OCI-LY1 (cell line): ENCODE measurements around the gene SLC39A11.

ENCODE experiments used
- CTCF ChIP-seq: fragments of 200-600 bp; sonication (generic), shearing (Covaris generic); IDR thresholded peaks from 2 replicates; pipeline ENCODE4 v1.5.1; 2017; ENCODE audit warnings: mild to moderate bottlenecking, antibody characterized with exemption, low read length, moderate library complexity, mixed read lengths
- EZH2 ChIP-seq: fragments of 200-600 bp; sonication (generic), shearing (Covaris generic); IDR thresholded peaks from 2 replicates; pipeline ENCODE4 v1.8.0; 2017; ENCODE audit warnings: borderline replicate concordance, mixed run types, mild to moderate bottlenecking, antibody characterized with exemption, low read length, moderate library complexity, mixed read lengths

DNA sequence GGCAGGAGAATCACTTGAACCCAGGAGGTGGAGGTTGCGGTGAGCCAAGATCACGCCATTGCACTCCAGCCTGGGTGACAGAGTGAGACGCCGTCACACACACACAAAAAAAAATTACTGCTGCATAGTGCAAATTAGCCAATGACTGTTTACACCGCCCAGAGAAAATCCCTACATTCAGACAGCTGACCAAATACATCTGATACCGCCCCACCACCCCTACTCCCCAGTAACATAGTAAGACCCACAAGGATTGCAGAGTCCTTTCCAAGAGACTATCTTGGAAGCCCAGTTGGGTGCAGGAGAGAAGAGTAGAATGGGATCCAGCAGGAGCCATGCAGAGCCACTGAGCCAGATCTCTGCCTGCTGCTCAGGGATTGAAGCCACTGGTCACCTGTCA is 63.5 kb downstream of the SLC39A11 start:
- TF ChIP-seq CTCF: no peak
- no peak for TF ChIP-seq EZH2
